Naive B cell (primary cell): ENCODE measurements around the gene BEX5. TPM values are rescaled to one million over a fixed set of nuclear protein-coding genes. Genes with fewer than 3 reads are reported as not detected.
"Not testable (repeated sequence)": the region's sequence is repeated elsewhere in the genome, so short reads cannot be mapped to it uniquely, and the experiment has no call there.

Experiments used
- ATAC-seq, 2 donors: fragments of 150-1000 bp; cut with Tn5 transposase; 2 replicates each; pipeline ENCODE4 v1.10.0; 2021; ENCODE audit warnings: low read depth in 2 of 2, mild to moderate bottlenecking in 2 of 2, moderate library complexity in 2 of 2
- DNase-seq: peaks from one replicate; pipeline ENCODE4 v3.0.0; 2022
- H3K27ac Mint-ChIP-seq, 6 donors: one replicate each; pipeline ENCODE4 v1.8.0; 2020 to 2022; ENCODE audit warnings: mild to moderate bottlenecking in 6 of 6, mixed read lengths in 6 of 6, moderate library complexity in 5 of 6, inconsistent platforms in 2 of 6
- H3K27me3 Mint-ChIP-seq, 3 donors: one replicate each; pipeline ENCODE4 v1.8.0; 2021 to 2022; ENCODE audit warnings: mixed read lengths in 3 of 3, mild to moderate bottlenecking in 1 of 3
- H3K36me3 Mint-ChIP-seq, 2 donors: one replicate each; pipeline ENCODE4 v1.8.0; 2020 to 2022; ENCODE audit warnings: mixed read lengths in 2 of 2, inconsistent platforms in 1 of 2, mild to moderate bottlenecking in 1 of 2
- H3K4me1 Mint-ChIP-seq, 3 donors: one replicate each; pipeline ENCODE4 v1.8.0; 2020 to 2022; ENCODE audit warnings: mixed read lengths in 3 of 3, inconsistent platforms in 1 of 3, mild to moderate bottlenecking in 1 of 3, moderate library complexity in 1 of 3
- H3K4me3 Mint-ChIP-seq, 8 donors: one replicate each; pipeline ENCODE4 v1.8.0; 2020 to 2022; ENCODE audit warnings: mild to moderate bottlenecking in 8 of 8, mixed read lengths in 8 of 8, moderate library complexity in 8 of 8, inconsistent platforms in 2 of 8
- H3K9me3 Mint-ChIP-seq, 7 donors: one replicate each; pipeline ENCODE4 v1.8.0; 2020 to 2022; ENCODE audit warnings: mixed read lengths in 7 of 7, mild to moderate bottlenecking in 5 of 7, inconsistent platforms in 2 of 7, moderate library complexity in 1 of 7
- polyA plus RNA-seq, 6 donors: library from polyadenylated mRNA; unstranded; fragments of 300-500 nt; fragmentation: Illumina TruSeq; gene quantifications; one replicate each; pipeline ENCODE4 v1.2.3, GENCODE V29; 2021; ENCODE audit warnings: low read depth in 6 of 6

Gene BEX5
- polyA plus RNA-seq, 6 donors from 2014 or later = 0.52 to 1.8 (median 0.96) TPM; not detected in 3

GRCh38 chrX:102125014-102125413 lies 30.8 kb downstream of the BEX5 start:
- Mint-ChIP-seq H3K4me3 (peak overlapping the region in 7 of 8 donors; percentile 1 to 73 (median 32)), H3K27me3 (peaks cover 23 to 33% (median 27%) of the 10 kb centered on the region in 3 donors)
- H3K27ac Mint-ChIP-seq, H3K36me3 Mint-ChIP-seq, H3K4me1 Mint-ChIP-seq, ATAC-seq, DNase-seq, H3K9me3 Mint-ChIP-seq: not testable (repeated sequence)

- Mint-ChIP-seq H3K36me3 (peaks cover 4 to 8% of the 10 kb centered on the region in 2 donors), H3K4me3 (no peak overlapping the region), H3K9me3 (peaks cover 0 to 23% (median 8%) of the 10 kb centered on the region in 7 donors), H3K27ac (no peak overlapping the region), H3K27me3 (peaks cover 0 to 5% (median 4%) of the 10 kb centered on the region in 3 donors), H3K4me1 (no peaks in the 10 kb centered on the region)
- DNase-seq (no peak), ATAC-seq (no peak)
Measured at GRCh38 chrX:102115748-102116147, 40.0 kb downstream of the BEX5 start.

GRCh38 chrX:102113367-102113766 lies 42.4 kb downstream of the BEX5 start:
- no peak for ATAC-seq
- peaks cover 4 to 8% of the 10 kb centered on the region in 2 donors for H3K36me3 Mint-ChIP-seq
- no peaks in the 10 kb centered on the region for H3K4me1 Mint-ChIP-seq
- H3K4me3 Mint-ChIP-seq = no peak overlapping the region
- DNase-seq = no peak
- peaks cover 0 to 18% (median 11%) of the 10 kb centered on the region in 7 donors for H3K9me3 Mint-ChIP-seq
- H3K27me3 Mint-ChIP-seq = peaks cover 0 to 5% (median 4%) of the 10 kb centered on the region in 3 donors
- H3K27ac Mint-ChIP-seq = no peak overlapping the region

Other genes with a start within 250 kb of the BEX5 start
- 10 to 100 TPM in 1 of 6 donors, 1 to 10 TPM in 5; 2.6 to 10.4 (median 6.0) TPM for gene ZMAT1, start 223.9 kb downstream of the BEX5 start, polyA plus RNA-seq
- not detected for gene TCEAL2, start 30.3 kb downstream of the BEX5 start, polyA plus RNA-seq
- not detected for gene TCEAL6, start 13.5 kb downstream of the BEX5 start, polyA plus RNA-seq
- not detected for gene TCP11X1, start 59.3 kb upstream of the BEX5 start, polyA plus RNA-seq
- not detected for gene NXF2, start 91.2 kb upstream of the BEX5 start, polyA plus RNA-seq